Gastrocnemius medialis (tissue), 4 donors: ENCODE measurements around the gene HLA-A. TPM values are rescaled to one million over a fixed set of nuclear protein-coding genes. Genes with fewer than 3 reads are reported as not detected.

ENCODE experiments used
- ATAC-seq, 2 donors: fragments of 150-250 bp; one replicate each; pipeline ENCODE4 v1.9.1; 2016
- DNase-seq, 2 donors: peaks; one replicate each; pipeline ENCODE4 v3.0.0-alpha.2; 2019
- H3K27ac ChIP-seq, 4 donors: fragments of 200-600 bp; sonication (generic); 1 replicate in 1 of 4; 2 replicates in 3 of 4; pipeline ENCODE4 v1.5.1; 2016 to 2018; ENCODE audit warnings: mild to moderate bottlenecking in 2 of 4, moderate library complexity in 1 of 4
- H3K27me3 ChIP-seq, 3 donors: fragments of 200-600 bp; sonication (generic) in 2 of 3; 1 replicate in 1 of 3; 2 replicates in 2 of 3; pipeline versions ENCODE4 v1.5.1 to v1.6.0; 2016 to 2019; ENCODE audit warnings: mild to moderate bottlenecking in 1 of 3, moderate library complexity in 1 of 3
- H3K36me3 ChIP-seq, 2 donors: fragments of 200-600 bp; sonication (generic) in 1 of 2; one replicate each; pipeline ENCODE4 v1.5.1; 2017 to 2018
- H3K4me1 ChIP-seq, 2 donors: fragments of 200-600 bp; sonication (generic) in 1 of 2; one replicate each; pipeline ENCODE4 v1.5.1; 2016 to 2017; ENCODE audit warnings: mild to moderate bottlenecking in 2 of 2
- H3K4me3 ChIP-seq, 4 donors: fragments of 200-600 bp; sonication (generic) in 3 of 4; 1 replicate in 1 of 4; 2 replicates in 3 of 4; pipeline ENCODE4 v1.5.1; 2016 to 2019; ENCODE audit warnings: mild to moderate bottlenecking in 2 of 4
- H3K9me3 ChIP-seq, 3 donors: fragments of 200-600 bp; sonication (generic) in 2 of 3; 1 replicate in 1 of 3; 2 replicates in 2 of 3; pipeline ENCODE4 v1.5.1; 2016 to 2019
- POLR2A ChIP-seq, 2 donors: fragments of 450-650 bp; IDR thresholded peaks; one replicate each; pipeline ENCODE4 v1.6.1; 2017; ENCODE audit warnings: antibody characterized with exemption in 2 of 2, mild to moderate bottlenecking in 2 of 2, moderate library complexity in 2 of 2
- in situ Hi-C, 4 donors: fragments of 200-750 bp; cut with MboI; loops; one replicate each; pipeline versions ENCODE4 v1.15.0 to v1.8.0; 2017; ENCODE audit warnings: low sequenced_read_pairs in 4 of 4
- intact Hi-C: fragments of 100-400 bp; cut with DNase I; formaldehyde crosslinking; loops from one replicate; pipeline ENCODE4 v1.15.1; 2023; ENCODE audit warnings: low total_unique reads
- total RNA-seq, 4 donors: library from RNA; depleted of rRNA; stranded (reverse); fragments of >200 nt; gene quantifications; one replicate each; pipeline versions ENCODE4 v1.1.0 to v1.2.3, GENCODE V29; 2016
- TF ChIP-seq, protein P1 (sequence below), 5 experiments: fragments of 450-650 bp in 3 of 5; fragments of 200-600 bp in 2 of 5; sonication (generic) in 2 of 5; IDR thresholded peaks in 4 of 5; conservative IDR thresholded peaks in 1 of 5; 1 replicate in 4 of 5; 2 replicates in 1 of 5; pipeline ENCODE4 v1.5.1; 2016 to 2019; ENCODE audit warnings: antibody characterized with exemption in 5 of 5, mild to moderate bottlenecking in 3 of 5, moderate library complexity in 3 of 5

Gene HLA-A
- total RNA-seq, 4 donors from 2014 or later = 149 to 161 (median 154) TPM

DNA sequence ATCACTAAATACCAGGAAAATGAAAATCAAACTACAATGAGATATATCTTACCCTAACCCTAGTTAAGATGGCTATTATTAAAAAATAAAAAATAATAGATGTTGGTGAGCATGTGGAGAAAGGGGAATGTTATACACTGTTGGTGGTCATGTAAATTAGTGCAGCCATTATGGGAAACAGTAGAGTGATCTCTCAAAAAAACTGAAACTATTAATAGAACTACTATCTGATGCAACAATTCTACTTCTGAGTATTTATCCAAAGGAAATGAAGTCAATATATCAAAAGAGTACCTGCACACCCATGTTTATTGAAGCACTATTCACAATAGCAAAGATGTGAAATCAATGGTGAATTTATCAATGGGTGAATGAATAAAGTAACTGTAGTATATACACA is 48.6 kb downstream of the HLA-A start:
- in situ Hi-C loops (loop anchor here in 2 of 4 donors (10.0 to 25.0 kb wide), 2 partner anchors 146 to 254 kb away; no protein-coding TSS in a partner anchor), intact Hi-C loops (loop anchor here (5.0 kb wide), 1 partner anchor 224 kb away; no protein-coding TSS in a partner anchor)
- Histone ChIP-seq H3K4me3 (no peak overlapping the region), H3K27ac (no peak overlapping the region), H3K9me3 (no peaks in the 10 kb centered on the region), H3K36me3 (no peaks in the 10 kb centered on the region), H3K4me1 (no peaks in the 10 kb centered on the region), H3K27me3 (no peaks in the 10 kb centered on the region)
- TF ChIP-seq, protein P1, sequence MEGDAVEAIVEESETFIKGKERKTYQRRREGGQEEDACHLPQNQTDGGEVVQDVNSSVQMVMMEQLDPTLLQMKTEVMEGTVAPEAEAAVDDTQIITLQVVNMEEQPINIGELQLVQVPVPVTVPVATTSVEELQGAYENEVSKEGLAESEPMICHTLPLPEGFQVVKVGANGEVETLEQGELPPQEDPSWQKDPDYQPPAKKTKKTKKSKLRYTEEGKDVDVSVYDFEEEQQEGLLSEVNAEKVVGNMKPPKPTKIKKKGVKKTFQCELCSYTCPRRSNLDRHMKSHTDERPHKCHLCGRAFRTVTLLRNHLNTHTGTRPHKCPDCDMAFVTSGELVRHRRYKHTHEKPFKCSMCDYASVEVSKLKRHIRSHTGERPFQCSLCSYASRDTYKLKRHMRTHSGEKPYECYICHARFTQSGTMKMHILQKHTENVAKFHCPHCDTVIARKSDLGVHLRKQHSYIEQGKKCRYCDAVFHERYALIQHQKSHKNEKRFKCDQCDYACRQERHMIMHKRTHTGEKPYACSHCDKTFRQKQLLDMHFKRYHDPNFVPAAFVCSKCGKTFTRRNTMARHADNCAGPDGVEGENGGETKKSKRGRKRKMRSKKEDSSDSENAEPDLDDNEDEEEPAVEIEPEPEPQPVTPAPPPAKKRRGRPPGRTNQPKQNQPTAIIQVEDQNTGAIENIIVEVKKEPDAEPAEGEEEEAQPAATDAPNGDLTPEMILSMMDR (IDR thresholded peaks at IDR 0.05 in 4 of 5, conservative IDR thresholded peaks at IDR 0.05 in 1 of 5) = no peak
- no peak for TF ChIP-seq POLR2A (IDR thresholded peaks at IDR 0.05)
- no peak for DNase-seq
- ATAC-seq = no peak

DNA sequence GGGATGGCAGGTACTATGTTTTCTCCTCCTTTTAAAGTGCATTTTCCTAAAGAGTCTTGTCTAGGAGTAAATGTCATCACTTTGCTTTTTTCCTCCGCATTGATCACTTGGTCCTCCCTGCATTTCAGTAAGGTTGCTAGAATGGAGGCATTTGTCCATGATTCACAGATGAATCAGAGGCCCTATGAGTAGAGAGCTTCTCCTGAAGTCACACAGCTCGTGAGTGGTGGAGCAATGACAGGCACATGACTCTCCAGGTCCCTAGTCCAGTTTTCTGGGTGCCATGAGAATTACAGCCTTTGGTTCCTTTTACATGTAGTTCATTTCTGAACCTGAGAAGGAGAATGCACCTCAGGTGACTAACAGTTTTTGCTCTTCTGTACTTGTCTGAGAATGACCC is 50.5 kb downstream of the HLA-A start:
- H3K27ac ChIP-seq = no peak overlapping the region
- H3K36me3 ChIP-seq = no peaks in the 10 kb centered on the region
- intact Hi-C loops = loop anchor here (5.0 kb wide), 1 partner anchor 226 kb away; no protein-coding TSS in a partner anchor
- no peaks in the 10 kb centered on the region for H3K4me1 ChIP-seq
- in situ Hi-C loops = loop anchor here in 2 of 4 donors (10.0 to 25.0 kb wide), 2 partner anchors 148 to 256 kb away; no protein-coding TSS in a partner anchor
- TF ChIP-seq POLR2A (IDR thresholded peaks at IDR 0.05) = no peak
- TF ChIP-seq, protein P1 (IDR thresholded peaks at IDR 0.05 in 4 of 5, conservative IDR thresholded peaks at IDR 0.05 in 1 of 5) = no peak
- no peaks in the 10 kb centered on the region for H3K9me3 ChIP-seq
- DNase-seq (no peak), ATAC-seq (no peak)
- no peak overlapping the region for H3K4me3 ChIP-seq
- no peaks in the 10 kb centered on the region for H3K27me3 ChIP-seq

DNA sequence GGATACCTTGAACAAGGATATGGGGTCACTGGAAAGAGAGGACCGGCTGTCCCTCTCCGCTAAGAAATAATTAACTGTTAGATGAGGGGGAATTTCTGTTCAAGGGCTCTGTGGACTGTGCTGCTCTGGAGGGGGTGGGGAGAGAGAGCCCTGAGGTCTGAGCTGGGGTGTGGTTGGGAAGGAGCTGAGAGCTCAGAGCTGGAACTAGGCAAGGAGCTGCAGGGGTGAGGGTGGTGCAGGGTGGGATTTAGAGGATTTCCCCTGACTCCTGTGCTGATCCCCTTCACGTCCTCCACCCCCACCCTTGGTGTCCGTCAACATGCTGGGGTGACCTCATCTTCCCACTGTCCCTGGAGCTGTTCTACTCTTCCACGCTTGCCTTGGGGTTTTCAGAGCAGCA is 52.5 kb downstream of the HLA-A start:
- DNase-seq (no peak), ATAC-seq (no peak)
- Histone ChIP-seq H3K4me3 (no peak overlapping the region), H3K4me1 (no peaks in the 10 kb centered on the region), H3K9me3 (no peaks in the 10 kb centered on the region), H3K36me3 (no peaks in the 10 kb centered on the region), H3K27ac (no peak overlapping the region), H3K27me3 (no peaks in the 10 kb centered on the region)
- intact Hi-C loops = loop anchor here (5.0 kb wide), 1 partner anchor 228 kb away; no protein-coding TSS in a partner anchor
- TF ChIP-seq, protein P1 (IDR thresholded peaks at IDR 0.05 in 4 of 5, conservative IDR thresholded peaks at IDR 0.05 in 1 of 5) = no peak
- no peak for TF ChIP-seq POLR2A (IDR thresholded peaks at IDR 0.05)
- in situ Hi-C loops = loop anchor here in 2 of 4 donors (10.0 to 25.0 kb wide), 2 partner anchors 150 to 258 kb away; no protein-coding TSS in a partner anchor

DNA sequence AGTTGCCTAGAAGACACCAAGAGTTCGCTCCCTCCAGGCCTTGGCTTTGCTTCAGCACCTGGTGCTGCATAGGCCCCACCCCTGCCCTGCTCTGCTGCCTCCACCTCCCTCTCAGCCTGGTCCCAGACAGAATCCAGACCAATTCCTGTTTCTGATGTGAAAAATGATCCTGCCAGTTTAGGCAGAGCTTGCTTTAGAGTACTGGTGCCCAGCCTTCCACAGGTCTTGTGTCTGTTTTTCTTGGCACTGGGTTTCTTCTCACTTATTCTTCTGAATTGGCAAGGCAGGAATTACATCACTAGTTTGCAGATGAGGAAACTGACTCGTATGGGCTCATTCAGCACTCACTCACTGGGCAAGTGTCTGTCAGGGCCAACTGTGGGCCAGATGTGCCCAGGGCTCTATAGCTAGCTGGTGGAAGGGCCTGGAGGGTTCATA is 53.0 kb downstream of the HLA-A start:
- intact Hi-C loops (no loop called here), in situ Hi-C loops (loop anchor here in 2 of 4 donors (10.0 to 25.0 kb wide), 2 partner anchors 151 to 258 kb away; no protein-coding TSS in a partner anchor)
- Histone ChIP-seq H3K9me3 (no peaks in the 10 kb centered on the region), H3K36me3 (no peaks in the 10 kb centered on the region), H3K27me3 (no peaks in the 10 kb centered on the region), H3K4me3 (no peak overlapping the region), H3K27ac (no peak overlapping the region), H3K4me1 (no peaks in the 10 kb centered on the region)
- TF ChIP-seq POLR2A (IDR thresholded peaks at IDR 0.05) = no peak
- TF ChIP-seq, protein P1 (IDR thresholded peaks at IDR 0.05 in 4 of 5, conservative IDR thresholded peaks at IDR 0.05 in 1 of 5) = no peak
- ATAC-seq (no peak), DNase-seq (no peak)

Other genes starting within 250 kb of the HLA-A start
- 10 to 100 TPM in 3 of 4 donors, 1 to 10 TPM in 1; 9.6 to 22.1 (median 13.0) TPM for gene HLA-F, start 219.1 kb upstream of the HLA-A start, total RNA-seq
- not detected for gene HLA-G, start 114.7 kb upstream of the HLA-A start, total RNA-seq
- 10 to 100 TPM; 23.8 to 41.6 (median 27.9) TPM for gene POLR1H, start 118.7 kb downstream of the HLA-A start, total RNA-seq
- gene PPP1R11, start 124.7 kb downstream of the HLA-A start, total RNA-seq = 10 to 100 TPM; 34.0 to 72.4 (median 49.9) TPM
- not detected for gene RNF39, start 133.2 kb downstream of the HLA-A start, total RNA-seq
- under 1 TPM in 1 of 4 donors, not detected in 3; 0.39 TPM for gene TRIM31, start 170.6 kb downstream of the HLA-A start, total RNA-seq
- not detected for gene TRIM40, start 193.6 kb downstream of the HLA-A start, total RNA-seq
- not detected for gene TRIM10, start 218.7 kb downstream of the HLA-A start, total RNA-seq
- under 1 TPM in 1 of 4 donors, not detected in 3; 0.12 TPM for gene TRIM15, start 221.0 kb downstream of the HLA-A start, total RNA-seq